ENCODE results near the gene MAST4. TPM values are rescaled to one million over a fixed set of nuclear protein-coding genes. Genes with fewer than 3 reads are reported as not detected.

The MAST4 gene
- total and polyA plus RNA-seq, 2 of the 4 experiments (the other 2 are of a cell fraction): 4.8 to 6.8 TPM

GRCh38 chr5:66710557-66711088, 114.4 kb downstream of the MAST4 start:
- no CpG with 5 or more reads among the region's 5 CpGs for whole genome bisulfite sequencing, 2 experiments (ENCODE audit: extremely low coverage in 2 of 2, insufficient read length in 1 of 2)
- H2BK5ac ChIP-seq (ENCODE audit: low read depth, low read length, poor library complexity, severe bottlenecking): no peak overlapping the region
- H3K4ac ChIP-seq (ENCODE audit: low read depth, low read length): no peak overlapping the region
- no peaks in the 10 kb centered on the region for H3K36me3 ChIP-seq (ENCODE audit: control insufficient read depth, insufficient read depth, low read length)
- DNase-seq (peak; percentile 4), ATAC-seq (ENCODE audit: low read depth) (no peak)
- H3K4me2 ChIP-seq (ENCODE audit: low read depth, low read length): no peak overlapping the region
- H3K9me1 ChIP-seq (ENCODE audit: insufficient read depth, low read length): no peaks in the 10 kb centered on the region
- H3K23ac ChIP-seq (ENCODE audit: low read depth, low read length): no peak overlapping the region
- H3K18ac ChIP-seq (ENCODE audit: low read depth, low read length): no peak overlapping the region
- H2AK5ac ChIP-seq (ENCODE audit: low read depth, low read length): no peak overlapping the region
- ChIA-PET CTCF (no interaction called here), POLR2A (ENCODE audit: unreplicated experiment) (no interaction called here)
- no peak overlapping the region for H2BK15ac ChIP-seq (ENCODE audit: low read depth, low read length)
- no peak overlapping the region for H3K14ac ChIP-seq (replicated peaks; ENCODE audit: low read depth, low read length)
- H3K4me1 ChIP-seq (ENCODE audit: control insufficient read depth, insufficient read depth, low read length): no peaks in the 10 kb centered on the region
- no peak overlapping the region for H2AK9ac ChIP-seq (replicated peaks; ENCODE audit: low read depth, low read length, poor library complexity)
- no peaks in the 10 kb centered on the region for H4K20me1 ChIP-seq (ENCODE audit: insufficient read depth, low read length)
- no peak overlapping the region for H4K5ac ChIP-seq (ENCODE audit: low read depth, low read length)
- in situ Hi-C loops (cut with MboI; ENCODE audit: low sequenced_read_pairs) (no loop called here), intact Hi-C loops (cut with micrococcal nuclease) (no loop called here), dilution Hi-C loops (cut with HindIII; ENCODE audit: low sequenced_read_pairs, unreplicated experiment) (no loop called here)
- no peak overlapping the region for H3K9ac ChIP-seq (ENCODE audit: low read depth, low read length)
- no peaks in the 10 kb centered on the region for H3K79me1 ChIP-seq (ENCODE audit: low read depth in 1 of 2, low read length in 2 of 2)
- H2AFZ ChIP-seq (replicated peaks; ENCODE audit: low read length, poor library complexity): no peak overlapping the region
- no peak overlapping the region for H3K4me3 ChIP-seq (ENCODE audit: insufficient read depth, low read depth, low read length)
- no peak overlapping the region for H4K8ac ChIP-seq (ENCODE audit: low read depth in 2 of 2, low read length in 2 of 2)
- H2BK120ac ChIP-seq (ENCODE audit: low read depth, low read length): no peak overlapping the region
- H3K9me3 ChIP-seq (ENCODE audit: control insufficient read depth, insufficient read depth, low read length): no peaks in the 10 kb centered on the region
- no peaks in the 10 kb centered on the region for H3K27me3 ChIP-seq (ENCODE audit: control insufficient read depth, insufficient read depth, low read length)
- no TSS peak for BruUV-seq (replicated peaks)
- H3K27ac ChIP-seq (ENCODE audit: insufficient read depth, low read length): no peak overlapping the region
- no peak overlapping the region for H4K91ac ChIP-seq (ENCODE audit: insufficient read depth, low read depth, low read length)
- no peak overlapping the region for H3K56ac ChIP-seq (ENCODE audit: extremely low read depth, insufficient read depth, low read length)
- no peak overlapping the region for H2BK20ac ChIP-seq (ENCODE audit: low read depth, low read length)
- TF ChIP-seq CEBPB (IDR thresholded peaks at IDR 0.05; ENCODE audit: low read depth, low read length) (no peak), RCOR1 (IDR thresholded peaks at IDR 0.05; ENCODE audit: insufficient replicate concordance, low read length) (no peak), MAFK (IDR thresholded peaks at IDR 0.05; ENCODE audit: low read depth, low read length) (no peak), CHD1 (IDR thresholded peaks at IDR 0.05; ENCODE audit: low read depth, low read length) (no peak), MAZ (IDR thresholded peaks at IDR 0.05; ENCODE audit: borderline replicate concordance, low read depth, low read length) (no peak), FOS (IDR thresholded peaks at IDR 0.05; ENCODE audit: low read depth, low read length) (no peak), BHLHE40 (IDR thresholded peaks at IDR 0.05; ENCODE audit: low read depth, low read length) (no peak), MXI1 (IDR thresholded peaks at IDR 0.05; ENCODE audit: borderline replicate concordance, low read depth, low read length) (no peak), RAD21 (IDR thresholded peaks at IDR 0.05; ENCODE audit: low read length) (no peak), SMC3 (IDR thresholded peaks at IDR 0.05; ENCODE audit: low read depth, low read length) (no peak), USF2 (IDR thresholded peaks at IDR 0.05; ENCODE audit: low read depth, low read length) (no peak), RFX5 (IDR thresholded peaks at IDR 0.05; ENCODE audit: low read depth, low read length) (no peak), NFE2L2 (IDR thresholded peaks at IDR 0.05; ENCODE audit: low read depth, low read length) (no peak), POLR2A (IDR thresholded peaks at IDR 0.05; ENCODE audit: low read depth, low read length) (no peak)
- TF ChIP-seq, protein P1, sequence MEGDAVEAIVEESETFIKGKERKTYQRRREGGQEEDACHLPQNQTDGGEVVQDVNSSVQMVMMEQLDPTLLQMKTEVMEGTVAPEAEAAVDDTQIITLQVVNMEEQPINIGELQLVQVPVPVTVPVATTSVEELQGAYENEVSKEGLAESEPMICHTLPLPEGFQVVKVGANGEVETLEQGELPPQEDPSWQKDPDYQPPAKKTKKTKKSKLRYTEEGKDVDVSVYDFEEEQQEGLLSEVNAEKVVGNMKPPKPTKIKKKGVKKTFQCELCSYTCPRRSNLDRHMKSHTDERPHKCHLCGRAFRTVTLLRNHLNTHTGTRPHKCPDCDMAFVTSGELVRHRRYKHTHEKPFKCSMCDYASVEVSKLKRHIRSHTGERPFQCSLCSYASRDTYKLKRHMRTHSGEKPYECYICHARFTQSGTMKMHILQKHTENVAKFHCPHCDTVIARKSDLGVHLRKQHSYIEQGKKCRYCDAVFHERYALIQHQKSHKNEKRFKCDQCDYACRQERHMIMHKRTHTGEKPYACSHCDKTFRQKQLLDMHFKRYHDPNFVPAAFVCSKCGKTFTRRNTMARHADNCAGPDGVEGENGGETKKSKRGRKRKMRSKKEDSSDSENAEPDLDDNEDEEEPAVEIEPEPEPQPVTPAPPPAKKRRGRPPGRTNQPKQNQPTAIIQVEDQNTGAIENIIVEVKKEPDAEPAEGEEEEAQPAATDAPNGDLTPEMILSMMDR (conservative IDR thresholded peaks at IDR 0.05; ENCODE audit: low read depth, low read length): no peak
- TF ChIP-seq, protein P2, sequence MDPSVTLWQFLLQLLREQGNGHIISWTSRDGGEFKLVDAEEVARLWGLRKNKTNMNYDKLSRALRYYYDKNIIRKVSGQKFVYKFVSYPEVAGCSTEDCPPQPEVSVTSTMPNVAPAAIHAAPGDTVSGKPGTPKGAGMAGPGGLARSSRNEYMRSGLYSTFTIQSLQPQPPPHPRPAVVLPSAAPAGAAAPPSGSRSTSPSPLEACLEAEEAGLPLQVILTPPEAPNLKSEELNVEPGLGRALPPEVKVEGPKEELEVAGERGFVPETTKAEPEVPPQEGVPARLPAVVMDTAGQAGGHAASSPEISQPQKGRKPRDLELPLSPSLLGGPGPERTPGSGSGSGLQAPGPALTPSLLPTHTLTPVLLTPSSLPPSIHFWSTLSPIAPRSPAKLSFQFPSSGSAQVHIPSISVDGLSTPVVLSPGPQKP (IDR thresholded peaks at IDR 0.05; ENCODE audit: borderline replicate concordance, low read depth, low read length): no peak

All from IMR-90 (cell line).